ENCODE data around the gene PRKCA.

The PRKCA gene

GRCh38 chr17:66789093-66789492 is 486.7 kb downstream of the PRKCA start:
- DNase-seq, result no peak

- no peak for DNase-seq
Measured at GRCh38 chr17:66789961-66790437, 487.6 kb downstream of the PRKCA start.

- no peak for DNase-seq
Measured at GRCh38 chr17:66790501-66791061, 488.2 kb downstream of the PRKCA start.

- peak; percentile 43 for DNase-seq
Measured at GRCh38 chr17:66791347-66791746, 488.9 kb downstream of the PRKCA start.

- DNase-seq, result no peak
Measured at GRCh38 chr17:66793814-66794213, 491.4 kb downstream of the PRKCA start.

GRCh38 chr17:66795486-66795885 is 493.1 kb downstream of the PRKCA start:
- no peak for DNase-seq

GRCh38 chr17:66799849-66800537 is 497.6 kb downstream of the PRKCA start:
- DNase-seq, result no peak

GRCh38 chr17:66803474-66803951 is 501.1 kb downstream of the PRKCA start:
- DNase-seq, result no peak

- DNase-seq, result no peak
Measured at GRCh38 chr17:66805567-66805966, 503.2 kb downstream of the PRKCA start.

GRCh38 chr17:66807182-66807581 is 504.8 kb downstream of the PRKCA start:
- DNase-seq, result no peak

- DNase-seq, result no peak
Measured at GRCh38 chr17:66809408-66809807, 507.0 kb downstream of the PRKCA start.

- no peak for DNase-seq
Measured at GRCh38 chr17:66810951-66811682, 508.7 kb downstream of the PRKCA start.

GRCh38 chr17:66811683-66812054 is 509.3 kb downstream of the PRKCA start:
- DNase-seq, result peak; percentile 5

- no peak for DNase-seq
Measured at GRCh38 chr17:66812571-66812970, 510.2 kb downstream of the PRKCA start.

GRCh38 chr17:66813296-66813695 is 510.9 kb downstream of the PRKCA start:
- DNase-seq, result no peak

- no peak for DNase-seq
Measured at GRCh38 chr17:66814026-66814425, 511.6 kb downstream of the PRKCA start.

- DNase-seq, result no peak
Measured at GRCh38 chr17:66814570-66814969, 512.2 kb downstream of the PRKCA start.

GRCh38 chr17:66817750-66818149 is 515.3 kb downstream of the PRKCA start:
- DNase-seq, result no peak

- no peak for DNase-seq
Measured at GRCh38 chr17:66819466-66819865, 517.1 kb downstream of the PRKCA start.

- DNase-seq, result no peak
Measured at GRCh38 chr17:66822009-66822408, 519.6 kb downstream of the PRKCA start.

GRCh38 chr17:66826856-66827255 is 524.4 kb downstream of the PRKCA start:
- no peak for DNase-seq

GRCh38 chr17:66829386-66829864 is 527.0 kb downstream of the PRKCA start:
- DNase-seq, result no peak

- peak; percentile 52 for DNase-seq
Measured at GRCh38 chr17:66829883-66830282, 527.5 kb downstream of the PRKCA start.

GRCh38 chr17:66830451-66830850 is 528.0 kb downstream of the PRKCA start:
- no peak for DNase-seq

All from GDM1 (cell line).